ENCODE results near the gene SOX10. TPM values are rescaled to one million over a fixed set of nuclear protein-coding genes. Genes with fewer than 3 reads are reported as not detected.

SOX10 gene
- total RNA-seq, 4 donors from 2014 or later, result 0.17 to 0.62 (median 0.59) TPM; not detected in 1

DNA sequence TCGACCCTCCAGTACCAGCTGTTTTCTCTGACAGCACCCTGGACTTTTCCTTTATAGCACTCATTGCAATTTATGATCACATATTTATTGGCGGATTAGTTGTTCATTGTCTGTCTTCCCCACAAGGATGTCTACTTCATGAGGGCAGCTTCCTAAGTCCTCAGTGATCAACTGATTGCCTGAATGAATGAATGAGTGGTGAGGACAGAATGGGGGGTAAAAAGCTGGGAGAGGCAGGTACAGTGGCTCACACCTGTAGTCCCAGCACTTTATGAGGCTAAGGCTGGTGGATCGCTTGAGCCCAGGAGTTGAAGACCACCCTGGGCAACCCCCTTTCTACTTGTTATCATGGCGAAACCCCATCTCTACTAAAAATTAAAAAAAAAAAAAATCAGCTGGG, 11.1 kb upstream of the SOX10 start:
- ATAC-seq, result no peak
- in situ Hi-C loops (cut with MboI; ENCODE audit: low sequenced_read_pairs in 4 of 4) (no loop called here), intact Hi-C loops (cut with DNase I; ENCODE audit: low total_unique reads) (no loop called here)
- TF ChIP-seq POLR2A (IDR thresholded peaks at IDR 0.05), result no peak
- no peak for TF ChIP-seq CTCF (IDR thresholded peaks at IDR 0.05 in 4 of 5, conservative IDR thresholded peaks at IDR 0.05 in 1 of 5)
- Histone ChIP-seq H3K27me3 (no peaks in the 10 kb centered on the region), H3K4me1 (peaks cover 18 to 22% of the 10 kb centered on the region in 2 donors), H3K4me3 (no peak overlapping the region), H3K9me3 (no peaks in the 10 kb centered on the region), H3K27ac (no peak overlapping the region), H3K36me3 (no peaks in the 10 kb centered on the region)
- DNase-seq, result no peak

DNA sequence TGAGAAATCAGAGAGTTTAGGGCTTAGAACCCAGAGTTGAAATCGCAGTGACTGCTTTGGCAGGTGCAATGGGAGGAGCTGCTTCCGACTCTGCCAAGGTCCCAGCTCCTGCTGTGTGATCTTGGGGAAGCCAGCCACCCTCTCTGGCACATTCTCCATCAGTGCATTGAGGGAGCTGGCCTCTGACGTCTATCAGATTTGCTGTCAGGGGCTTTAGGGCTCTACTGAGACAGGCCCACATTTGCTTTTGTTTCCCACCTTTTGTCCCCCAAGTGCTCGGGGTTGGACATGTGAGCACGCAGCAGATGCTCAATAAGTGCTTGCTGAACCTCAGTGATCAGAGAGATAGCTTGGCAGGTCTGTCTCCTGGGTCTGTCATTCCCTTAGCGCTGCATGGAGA, 10.6 kb upstream of the SOX10 start:
- TF ChIP-seq CTCF (IDR thresholded peaks at IDR 0.05 in 4 of 5, conservative IDR thresholded peaks at IDR 0.05 in 1 of 5) (no peak), POLR2A (IDR thresholded peaks at IDR 0.05) (no peak)
- intact Hi-C loops (cut with DNase I; ENCODE audit: low total_unique reads), result no loop called here
- Histone ChIP-seq H3K36me3 (no peaks in the 10 kb centered on the region), H3K4me1 (peaks cover 13 to 18% of the 10 kb centered on the region in 2 donors), H3K9me3 (no peaks in the 10 kb centered on the region), H3K27me3 (no peaks in the 10 kb centered on the region), H3K27ac (no peak overlapping the region), H3K4me3 (no peak overlapping the region)
- in situ Hi-C loops (cut with MboI; ENCODE audit: low sequenced_read_pairs in 4 of 4), result no loop called here
- DNase-seq, result no peak
- no peak for ATAC-seq

DNA sequence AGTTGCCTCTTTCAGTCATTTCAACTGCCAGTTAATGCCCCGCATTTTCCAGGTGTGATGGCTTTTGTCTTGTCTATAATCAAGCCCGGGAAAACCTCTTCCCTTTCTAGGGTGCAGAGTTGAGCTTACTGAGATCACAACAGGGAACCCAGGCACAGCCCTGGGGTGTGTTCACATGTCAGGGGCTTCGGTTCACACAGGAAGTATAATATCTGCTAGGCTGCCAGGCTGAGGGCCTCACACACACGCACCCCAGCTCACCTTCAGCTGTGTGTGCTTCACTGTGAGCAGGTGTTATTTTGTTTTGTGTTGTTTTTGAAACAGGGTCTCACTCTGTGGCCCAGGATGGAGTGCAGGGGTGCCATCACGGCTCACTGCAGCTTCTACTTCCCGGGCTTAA, 9.7 kb upstream of the SOX10 start:
- ATAC-seq, result no peak
- Histone ChIP-seq H3K4me1 (peaks cover 3 to 8% of the 10 kb centered on the region in 2 donors), H3K4me3 (no peak overlapping the region), H3K36me3 (no peaks in the 10 kb centered on the region), H3K27ac (no peak overlapping the region), H3K9me3 (no peaks in the 10 kb centered on the region), H3K27me3 (no peaks in the 10 kb centered on the region)
- in situ Hi-C loops (cut with MboI; ENCODE audit: low sequenced_read_pairs in 4 of 4) (no loop called here), intact Hi-C loops (cut with DNase I; ENCODE audit: low total_unique reads) (no loop called here)
- TF ChIP-seq POLR2A (IDR thresholded peaks at IDR 0.05) (no peak), CTCF (IDR thresholded peaks at IDR 0.05 in 4 of 5, conservative IDR thresholded peaks at IDR 0.05 in 1 of 5) (no peak)
- DNase-seq, result no peak

- Histone ChIP-seq H3K4me1 (no peaks in the 10 kb centered on the region), H3K9me3 (no peaks in the 10 kb centered on the region), H3K4me3 (no peak overlapping the region), H3K36me3 (no peaks in the 10 kb centered on the region), H3K27ac (no peak overlapping the region), H3K27me3 (no peaks in the 10 kb centered on the region)
- intact Hi-C loops (cut with DNase I; ENCODE audit: low total_unique reads), result no loop called here
- DNase-seq, result no peak
- in situ Hi-C loops (cut with MboI; ENCODE audit: low sequenced_read_pairs in 4 of 4), result no loop called here
- TF ChIP-seq CTCF (IDR thresholded peaks at IDR 0.05 in 4 of 5, conservative IDR thresholded peaks at IDR 0.05 in 1 of 5), result no peak
- TF ChIP-seq POLR2A (IDR thresholded peaks at IDR 0.05), result no peak
- ATAC-seq, result no peak
These were observed 7.5 kb upstream of the SOX10 start for GRCh38 chr22:37991731-37992442.

- no peak for ATAC-seq
- Histone ChIP-seq H3K36me3 (no peaks in the 10 kb centered on the region), H3K27me3 (no peaks in the 10 kb centered on the region), H3K9me3 (no peaks in the 10 kb centered on the region), H3K4me1 (no peaks in the 10 kb centered on the region), H3K27ac (no peak overlapping the region), H3K4me3 (no peak overlapping the region)
- TF ChIP-seq POLR2A (IDR thresholded peaks at IDR 0.05) (no peak), CTCF (IDR thresholded peaks at IDR 0.05 in 4 of 5, conservative IDR thresholded peaks at IDR 0.05 in 1 of 5) (no peak)
- in situ Hi-C loops (cut with MboI; ENCODE audit: low sequenced_read_pairs in 4 of 4), result no loop called here
- intact Hi-C loops (cut with DNase I; ENCODE audit: low total_unique reads), result no loop called here
- no peak for DNase-seq
These were observed 6.5 kb upstream of the SOX10 start for GRCh38 chr22:37990862-37991261.
